Activated CD8-positive, alpha-beta T cell treated with anti-CD3 and anti-CD28 coated beads, Interleukin-2, amount 10 ng/mL, durations not matched to agents 7 days and 5 days (primary cell): Measurements from ENCODE around the gene ATP8B4. TPM values are rescaled to one million over a fixed set of nuclear protein-coding genes. Genes with fewer than 3 reads are reported as not detected.
"Not testable (repeated sequence)": the region's sequence is repeated elsewhere in the genome, so short reads cannot be mapped to it uniquely, and the experiment has no call there.

ENCODE experiments used
- ATAC-seq: fragments of 150-1000 bp; cut with Tn5 transposase; one replicate; pipeline ENCODE4 v1.10.0; 2021; ENCODE audit warnings: moderate library complexity
- CTCF ChIA-PET: fragments of 350-600 bp; sonication (Branson Sonifier 250); formaldehyde crosslinking; loops from one replicate; lab custom pipeline; 2021; ENCODE audit warnings: antibody characterized with exemption; lab: Charles Lee
- POLR2A ChIA-PET: fragments of 350-600 bp; sonication (Branson Sonifier 250); formaldehyde crosslinking; loops from one replicate; lab custom pipeline; 2021; ENCODE audit warnings: antibody characterized with exemption; lab: Charles Lee
- DNase-seq: peaks from one replicate; pipeline ENCODE4 v3.0.0-alpha.2; 2020
- H3K27ac Mint-ChIP-seq: one replicate; pipeline ENCODE4 v1.8.0; 2021; ENCODE audit warnings: mild to moderate bottlenecking, mixed read lengths
- H3K27me3 Mint-ChIP-seq: one replicate; pipeline ENCODE4 v1.8.0; 2021; ENCODE audit warnings: low read depth, mixed read lengths
- H3K36me3 Mint-ChIP-seq: one replicate; pipeline ENCODE4 v1.8.0; 2021; ENCODE audit warnings: low read depth, mixed read lengths
- H3K4me1 Mint-ChIP-seq: one replicate; pipeline ENCODE4 v1.8.0; 2021; ENCODE audit warnings: low read depth, mixed read lengths
- H3K4me3 Mint-ChIP-seq: one replicate; pipeline ENCODE4 v1.8.0; 2021; ENCODE audit warnings: mild to moderate bottlenecking, mixed read lengths
- H3K9me3 Mint-ChIP-seq: one replicate; pipeline ENCODE4 v1.8.0; 2022; ENCODE audit warnings: mixed read lengths; ENCODE audit not compliant: insufficient read depth
- total RNA-seq, 2 experiments: library from RNA; stranded (reverse); gene quantifications; one replicate each; pipeline ENCODE4 v1.2.3, GENCODE V29; 2021

ATP8B4 gene
- total RNA-seq, 2 experiments from 2014 or later = 35.9 to 39.2 TPM

DNA sequence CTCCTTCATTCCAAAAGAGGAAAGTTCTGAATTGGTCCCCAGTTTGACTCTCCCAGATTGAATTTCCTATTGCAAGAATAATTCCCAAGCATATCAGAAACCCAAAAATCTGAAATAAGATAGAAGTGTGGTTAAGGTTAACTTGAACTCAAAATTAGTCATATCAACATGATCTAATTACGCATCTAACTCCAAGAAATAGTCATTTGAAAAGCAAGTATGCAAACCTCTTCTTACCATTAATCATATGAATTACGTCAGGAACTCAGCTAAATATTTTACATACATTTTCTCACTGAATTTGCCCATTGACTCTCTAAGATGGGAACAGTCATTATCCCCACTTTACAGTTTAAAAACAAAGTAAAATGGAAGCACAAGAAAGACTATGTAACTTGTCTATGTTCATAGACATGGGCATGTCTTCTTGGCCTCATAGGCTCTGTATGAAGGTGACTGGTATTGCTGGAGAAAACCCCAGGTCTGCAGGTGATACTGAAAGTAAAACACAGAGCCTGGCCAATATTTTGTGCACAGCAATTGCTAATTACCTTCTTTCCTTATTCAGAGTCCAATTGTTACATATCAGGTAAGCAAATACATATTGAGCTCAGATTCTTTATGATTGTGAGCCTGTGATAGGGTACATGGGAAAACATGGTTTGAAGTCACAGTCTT is 139.2 kb downstream of the ATP8B4 start:
- ChIA-PET POLR2A (no interaction called here), CTCF (no interaction called here)
- Mint-ChIP-seq H3K36me3 (peaks cover 37% of the 10 kb centered on the region), H3K4me3 (no peak overlapping the region), H3K27me3 (peaks cover 3% of the 10 kb centered on the region), H3K27ac (no peak overlapping the region), H3K9me3 (no peaks in the 10 kb centered on the region), H3K4me1 (peaks cover 6% of the 10 kb centered on the region)
- no peak for DNase-seq
- ATAC-seq = no peak

GRCh38 chr15:49978121-49978520 is 140.9 kb downstream of the ATP8B4 start:
- DNase-seq (no peak), ATAC-seq (no peak)
- Mint-ChIP-seq H3K36me3 (peaks cover 29% of the 10 kb centered on the region), H3K4me1 (peaks cover 10% of the 10 kb centered on the region), H3K27me3 (no peaks in the 10 kb centered on the region), H3K27ac (no peak overlapping the region), H3K4me3 (no peak overlapping the region), H3K9me3 (no peaks in the 10 kb centered on the region)
- POLR2A ChIA-PET = no interaction called here
- CTCF ChIA-PET = no interaction called here

GRCh38 chr15:49977306-49977705 is 141.7 kb downstream of the ATP8B4 start:
- no peaks in the 10 kb centered on the region for H3K9me3 Mint-ChIP-seq
- H3K4me1 Mint-ChIP-seq = peaks cover 13% of the 10 kb centered on the region
- H3K27ac Mint-ChIP-seq = no peak overlapping the region
- CTCF ChIA-PET = no interaction called here
- ATAC-seq (no peak), DNase-seq (no peak)
- POLR2A ChIA-PET = no interaction called here
- H3K36me3 Mint-ChIP-seq = peaks cover 37% of the 10 kb centered on the region
- H3K4me3 Mint-ChIP-seq = no peak overlapping the region
- H3K27me3 Mint-ChIP-seq = no peaks in the 10 kb centered on the region

DNA sequence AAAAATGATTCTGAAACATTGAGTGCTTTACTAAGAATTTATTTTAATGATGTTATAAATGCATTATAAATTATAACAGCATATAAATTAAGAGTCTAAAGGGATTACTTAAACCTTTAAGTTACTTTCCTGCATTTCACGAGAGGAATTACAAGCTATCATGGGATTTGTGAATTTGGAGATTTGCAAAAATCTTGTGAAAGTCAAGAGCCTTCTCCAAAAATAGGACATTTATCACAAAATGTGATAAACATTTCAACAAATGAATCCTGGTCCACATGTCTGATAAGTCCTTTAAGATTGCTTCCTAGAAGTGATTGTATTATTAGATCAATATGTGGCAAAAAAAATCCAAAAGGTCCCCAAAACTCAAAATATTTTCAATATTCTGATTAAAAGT is 154.5 kb downstream of the ATP8B4 start:
- Mint-ChIP-seq H3K27me3 (no peaks in the 10 kb centered on the region), H3K27ac (no peak overlapping the region), H3K4me3 (no peak overlapping the region), H3K9me3 (peaks cover 7% of the 10 kb centered on the region), H3K36me3 (peaks cover 57% of the 10 kb centered on the region), H3K4me1 (no peaks in the 10 kb centered on the region)
- ATAC-seq (no peak), DNase-seq (no peak)
- ChIA-PET CTCF (no interaction called here), POLR2A (no interaction called here)

GRCh38 chr15:49964061-49964460 is 155.0 kb downstream of the ATP8B4 start:
- H3K27ac Mint-ChIP-seq = no peak overlapping the region
- H3K9me3 Mint-ChIP-seq = peaks cover 7% of the 10 kb centered on the region
- ChIA-PET CTCF (no interaction called here), POLR2A (no interaction called here)
- no peak for ATAC-seq
- H3K4me1 Mint-ChIP-seq = no peaks in the 10 kb centered on the region
- peaks cover 54% of the 10 kb centered on the region for H3K36me3 Mint-ChIP-seq
- DNase-seq = no peak
- no peaks in the 10 kb centered on the region for H3K27me3 Mint-ChIP-seq
- H3K4me3 Mint-ChIP-seq = no peak overlapping the region

DNA sequence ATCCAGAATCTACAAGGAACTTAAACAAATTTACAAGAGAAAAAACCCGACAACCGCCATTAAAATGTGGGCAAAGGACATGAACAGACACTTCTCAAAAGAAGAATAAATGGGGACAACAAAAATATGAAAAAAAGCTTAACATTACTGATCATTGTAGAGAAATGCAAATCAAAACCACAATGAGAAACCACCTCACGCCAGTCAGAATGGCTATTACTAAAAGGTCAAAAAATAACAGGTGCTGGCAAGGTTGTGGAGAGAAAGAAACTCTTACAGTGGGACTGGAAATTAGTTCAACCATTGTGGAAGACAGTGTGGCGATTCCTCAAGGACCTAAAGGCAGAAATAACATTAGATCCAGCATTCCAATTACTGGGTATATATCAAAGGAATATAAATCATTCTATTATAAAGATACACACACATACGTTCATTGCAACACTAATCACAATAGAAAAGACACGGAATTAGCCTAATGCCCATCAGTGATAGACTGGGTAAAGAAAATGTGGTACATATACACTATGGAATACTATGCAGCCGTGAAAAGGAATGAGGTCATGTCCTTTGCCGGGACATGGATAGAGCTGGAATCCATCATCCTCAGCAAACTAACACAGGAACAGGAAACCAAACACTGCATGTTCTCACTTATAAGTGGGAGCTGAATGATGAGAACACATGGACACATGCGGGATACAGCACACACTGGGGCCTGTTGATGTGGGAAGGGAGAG is 155.8 kb downstream of the ATP8B4 start:
- DNase-seq, H3K27ac Mint-ChIP-seq, ATAC-seq, POLR2A ChIA-PET, CTCF ChIA-PET, H3K4me3 Mint-ChIP-seq, H3K4me1 Mint-ChIP-seq, H3K27me3 Mint-ChIP-seq: not testable (repeated sequence)
- Mint-ChIP-seq H3K36me3 (peaks cover 52% of the 10 kb centered on the region), H3K9me3 (peaks cover 10% of the 10 kb centered on the region)

GRCh38 chr15:49962044-49962602 is 156.9 kb downstream of the ATP8B4 start:
- Mint-ChIP-seq H3K27me3 (no peaks in the 10 kb centered on the region), H3K4me1 (no peaks in the 10 kb centered on the region), H3K9me3 (peaks cover 10% of the 10 kb centered on the region), H3K36me3 (peaks cover 43% of the 10 kb centered on the region), H3K4me3 (no peak overlapping the region), H3K27ac (no peak overlapping the region)
- DNase-seq (no peak), ATAC-seq (no peak)
- ChIA-PET POLR2A (no interaction called here), CTCF (no interaction called here)

GRCh38 chr15:49953421-49953820 is 165.6 kb downstream of the ATP8B4 start:
- POLR2A ChIA-PET = no interaction called here
- H3K4me1 Mint-ChIP-seq = no peaks in the 10 kb centered on the region
- H3K9me3 Mint-ChIP-seq = peaks cover 17% of the 10 kb centered on the region
- H3K27me3 Mint-ChIP-seq = no peaks in the 10 kb centered on the region
- DNase-seq (no peak), ATAC-seq (no peak)
- H3K36me3 Mint-ChIP-seq = peaks cover 51% of the 10 kb centered on the region
- no peak overlapping the region for H3K4me3 Mint-ChIP-seq
- CTCF ChIA-PET = no interaction called here
- no peak overlapping the region for H3K27ac Mint-ChIP-seq

DNA sequence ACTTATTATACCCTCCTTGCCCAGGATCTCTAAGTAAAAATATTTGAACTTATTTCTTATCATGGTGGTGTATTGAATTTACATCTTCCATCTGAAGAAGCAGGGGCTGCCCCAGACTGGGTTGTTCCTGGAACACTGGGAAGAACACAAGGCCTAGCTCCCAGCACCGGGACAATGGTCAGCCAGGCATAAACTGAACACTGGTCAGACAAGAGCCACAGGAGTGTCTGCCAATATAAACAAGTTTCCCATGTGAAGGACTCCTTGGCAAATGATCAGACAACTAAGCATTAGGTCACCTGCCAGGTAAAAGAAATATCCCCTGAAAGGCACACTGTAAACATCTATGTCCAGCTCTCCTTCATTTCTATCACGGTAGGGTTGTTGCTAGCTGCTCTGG is 172.4 kb downstream of the ATP8B4 start:
- ChIA-PET POLR2A (interaction anchor here (0.6 kb wide), 1 partner anchor 930 kb away, joined by 3 read pairs; no protein-coding TSS in a partner anchor), CTCF (no interaction called here)
- H3K27ac Mint-ChIP-seq = no peak overlapping the region
- no peaks in the 10 kb centered on the region for H3K27me3 Mint-ChIP-seq
- no peaks in the 10 kb centered on the region for H3K4me1 Mint-ChIP-seq
- H3K4me3 Mint-ChIP-seq = no peak overlapping the region
- H3K36me3 Mint-ChIP-seq = peaks cover 40% of the 10 kb centered on the region
- DNase-seq = no peak
- no peak for ATAC-seq
- peaks cover 33% of the 10 kb centered on the region for H3K9me3 Mint-ChIP-seq

GRCh38 chr15:49934487-49934886 is 184.5 kb downstream of the ATP8B4 start:
- Mint-ChIP-seq H3K9me3 (peaks cover 9% of the 10 kb centered on the region), H3K27ac (no peak overlapping the region), H3K4me3 (no peak overlapping the region), H3K4me1 (no peaks in the 10 kb centered on the region), H3K36me3 (peaks cover 30% of the 10 kb centered on the region), H3K27me3 (no peaks in the 10 kb centered on the region)
- ATAC-seq (no peak), DNase-seq (no peak)
- POLR2A ChIA-PET = no interaction called here
- CTCF ChIA-PET = no interaction called here

DNA sequence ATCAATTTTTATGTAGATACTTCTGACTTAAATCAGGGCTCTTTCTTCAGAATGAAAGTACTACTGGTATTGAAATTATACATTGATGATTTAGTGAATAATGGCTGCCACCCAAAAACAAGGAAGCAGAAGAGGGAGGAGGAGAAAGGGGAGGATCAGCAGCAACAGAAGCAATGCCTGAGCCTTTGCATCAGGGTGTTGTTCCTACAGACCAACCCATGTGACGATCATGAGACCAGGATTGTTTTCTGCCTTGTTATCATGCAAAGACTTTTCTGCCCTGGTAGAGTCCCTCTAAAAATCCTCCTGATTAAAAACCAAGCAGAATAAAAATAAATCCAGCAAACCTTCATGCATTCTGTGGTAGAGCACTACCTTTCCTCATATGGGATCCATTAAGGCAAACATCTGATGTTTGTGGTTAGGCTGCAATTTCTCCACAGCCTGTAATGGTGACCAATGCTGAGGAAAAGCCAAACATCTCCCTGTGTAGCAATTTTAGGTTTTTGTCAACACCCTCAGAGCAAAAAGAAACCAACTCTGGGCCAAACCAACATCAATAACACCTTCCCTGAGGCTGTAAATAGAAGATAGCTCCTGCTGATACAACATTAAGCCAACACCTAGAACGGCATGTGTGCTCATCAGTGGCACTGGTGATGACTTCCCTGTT is 191.7 kb downstream of the ATP8B4 start:
- Mint-ChIP-seq H3K4me3 (no peak overlapping the region), H3K27me3 (peaks cover 3% of the 10 kb centered on the region), H3K9me3 (no peaks in the 10 kb centered on the region), H3K27ac (no peak overlapping the region), H3K36me3 (peaks cover 30% of the 10 kb centered on the region), H3K4me1 (no peaks in the 10 kb centered on the region)
- ATAC-seq (no peak), DNase-seq (no peak)
- ChIA-PET POLR2A (no interaction called here), CTCF (no interaction called here)

- POLR2A ChIA-PET = no interaction called here
- Mint-ChIP-seq H3K9me3 (no peaks in the 10 kb centered on the region), H3K4me3 (no peak overlapping the region), H3K27ac (no peak overlapping the region), H3K4me1 (no peaks in the 10 kb centered on the region), H3K36me3 (peaks cover 32% of the 10 kb centered on the region), H3K27me3 (peaks cover 3% of the 10 kb centered on the region)
- ATAC-seq (no peak), DNase-seq (no peak)
- CTCF ChIA-PET = no interaction called here
Observed at GRCh38 chr15:49926740-49927139, 192.3 kb downstream of the ATP8B4 start.
